ENCODE results near the gene MALRD1.
"Not testable (repeated sequence)": the region's sequence is repeated elsewhere in the genome, so short reads cannot be mapped to it uniquely, and the experiment has no call there.

Gene MALRD1

GRCh38 chr10:19499291-19499770 is 450.7 kb downstream of the MALRD1 start:
- no peak for DNase-seq

DNA sequence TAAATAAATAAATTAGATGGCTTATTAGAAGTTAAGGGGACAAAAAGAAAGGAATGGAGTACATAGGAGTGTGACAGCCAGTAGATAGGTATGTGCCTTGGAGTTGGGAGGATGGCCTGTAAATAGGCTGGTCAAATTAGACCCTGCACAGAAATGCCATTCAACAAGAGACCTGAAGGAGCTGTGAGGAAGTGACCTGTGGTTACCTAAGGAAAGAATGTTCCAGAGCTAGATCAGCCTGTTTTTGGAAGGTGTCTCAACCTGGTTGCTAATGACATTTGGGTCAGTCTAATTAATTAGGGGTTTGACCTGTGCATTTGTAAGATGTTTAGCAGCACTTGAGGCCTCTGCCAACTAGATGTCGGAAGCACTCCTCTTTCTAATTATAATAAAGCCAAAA is 452.4 kb downstream of the MALRD1 start:
- DNase-seq, result no peak

GRCh38 chr10:19505320-19506312 is 457.0 kb downstream of the MALRD1 start:
- DNase-seq, result no peak

DNA sequence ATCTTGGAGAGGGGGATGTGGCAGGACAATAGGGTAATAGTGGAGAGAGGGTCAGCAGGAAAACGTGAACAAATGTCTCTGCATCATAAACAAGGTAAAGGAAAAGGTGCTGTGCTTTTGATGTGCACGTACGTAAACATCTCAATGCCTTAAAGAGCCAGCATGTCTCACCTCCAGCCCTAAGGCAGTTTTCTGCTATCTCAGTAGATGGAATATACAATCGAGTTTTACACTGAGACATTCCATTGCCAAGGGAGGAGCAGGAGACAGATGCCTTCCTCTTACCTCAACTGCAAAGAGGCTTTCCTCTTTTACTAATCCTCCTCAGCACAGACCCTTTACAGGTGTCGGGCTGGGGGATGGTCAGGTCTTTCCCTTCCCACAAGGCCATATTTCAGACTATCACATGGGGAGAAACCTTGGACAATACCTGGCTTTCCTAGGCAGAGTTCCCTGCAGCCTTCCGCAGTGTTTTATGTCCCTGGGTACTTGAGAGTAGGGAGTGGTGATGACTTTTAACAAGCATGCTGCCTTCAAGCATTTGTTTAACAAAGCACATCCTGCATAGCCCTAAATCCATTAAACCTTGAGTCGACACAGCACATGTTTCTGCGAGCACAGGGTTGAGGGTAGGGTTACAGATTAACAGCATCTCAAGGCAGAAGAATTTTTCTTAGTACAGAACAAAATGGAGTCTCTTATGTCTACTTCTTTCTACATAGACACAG is 461.6 kb downstream of the MALRD1 start:
- not testable (repeated sequence) for DNase-seq

DNA sequence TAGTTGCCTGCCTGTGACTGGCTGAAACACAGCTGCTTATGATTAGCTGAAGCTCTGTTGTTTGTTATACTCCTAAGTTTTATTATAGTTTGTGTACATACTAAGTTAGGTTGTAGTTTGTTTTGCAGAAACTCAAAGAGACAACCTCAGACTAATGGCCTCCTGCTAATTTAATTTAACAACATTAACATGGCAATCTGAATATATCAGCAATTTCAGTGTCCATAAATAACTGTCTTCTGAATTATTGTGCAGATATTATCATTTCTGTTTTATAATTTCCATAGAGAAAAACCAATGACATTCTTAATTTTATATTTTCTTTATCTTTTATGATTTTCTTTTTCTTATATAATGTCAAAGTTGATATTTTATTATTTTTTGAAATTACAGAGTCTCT is 469.5 kb downstream of the MALRD1 start:
- DNase-seq, result no peak

- DNase-seq, result no peak
Observed at GRCh38 chr10:19518632-19519031, 470.0 kb downstream of the MALRD1 start.

DNA sequence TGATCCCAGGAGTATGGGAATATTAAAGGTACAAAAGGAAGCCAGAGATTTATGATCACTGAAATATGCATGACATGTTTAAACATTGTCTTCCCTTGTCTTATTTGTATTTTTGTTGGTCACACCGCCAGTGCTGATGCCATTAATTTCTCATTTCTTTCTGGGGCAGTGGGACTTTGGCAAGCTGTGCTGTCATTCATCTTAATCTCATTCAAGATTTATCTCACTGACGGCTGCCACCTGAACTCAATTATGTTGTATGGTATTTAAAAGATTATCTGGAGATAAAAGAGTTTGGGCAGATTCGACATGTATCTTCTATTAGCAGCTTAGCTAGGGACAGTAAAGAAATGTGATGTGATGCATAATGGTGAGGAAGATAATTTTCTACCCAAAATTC is 482.7 kb downstream of the MALRD1 start:
- no peak for DNase-seq

DNA sequence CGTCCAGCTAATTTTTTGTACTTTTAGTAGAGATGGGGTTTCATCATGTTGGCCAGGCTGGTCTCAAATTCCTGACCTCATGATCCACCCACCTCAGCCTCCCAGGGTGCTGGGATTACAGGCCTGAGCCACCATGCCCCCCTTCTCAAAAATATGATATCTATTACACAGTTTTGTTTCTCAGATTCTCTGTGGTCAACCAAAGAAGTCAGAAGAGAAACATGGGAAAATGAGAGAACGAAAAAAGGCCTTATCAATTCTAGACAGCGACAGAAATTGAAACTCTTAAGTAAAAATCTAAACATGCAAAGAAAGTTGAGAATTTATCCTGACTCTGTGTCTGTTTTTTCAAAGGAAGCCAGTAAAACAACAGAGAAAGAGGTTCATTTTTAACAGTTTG is 483.8 kb downstream of the MALRD1 start:
- no peak for DNase-seq

DNA sequence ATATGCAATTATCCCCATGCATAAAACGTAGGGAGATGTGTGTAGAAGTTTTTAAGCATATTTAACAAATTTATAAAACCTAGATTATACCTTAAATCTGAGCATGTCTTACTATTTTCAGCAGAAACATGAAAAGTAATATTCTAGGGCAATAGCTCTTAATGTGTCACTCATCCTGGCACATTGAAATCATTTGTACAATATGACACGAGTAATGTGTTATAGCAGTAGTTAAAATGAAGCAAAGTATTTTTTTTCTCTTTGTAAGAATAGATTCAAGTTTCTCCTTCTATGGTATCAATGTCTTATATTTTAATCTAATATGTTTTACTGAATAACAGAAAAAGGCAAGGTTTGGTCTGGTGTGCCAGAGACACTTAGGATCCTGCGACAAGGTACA is 492.7 kb downstream of the MALRD1 start:
- DNase-seq, result no peak

- no peak for DNase-seq
Observed at GRCh38 chr10:19546224-19546623, 497.6 kb downstream of the MALRD1 start.

GRCh38 chr10:19549503-19549902 is 500.9 kb downstream of the MALRD1 start:
- no peak for DNase-seq

DNA sequence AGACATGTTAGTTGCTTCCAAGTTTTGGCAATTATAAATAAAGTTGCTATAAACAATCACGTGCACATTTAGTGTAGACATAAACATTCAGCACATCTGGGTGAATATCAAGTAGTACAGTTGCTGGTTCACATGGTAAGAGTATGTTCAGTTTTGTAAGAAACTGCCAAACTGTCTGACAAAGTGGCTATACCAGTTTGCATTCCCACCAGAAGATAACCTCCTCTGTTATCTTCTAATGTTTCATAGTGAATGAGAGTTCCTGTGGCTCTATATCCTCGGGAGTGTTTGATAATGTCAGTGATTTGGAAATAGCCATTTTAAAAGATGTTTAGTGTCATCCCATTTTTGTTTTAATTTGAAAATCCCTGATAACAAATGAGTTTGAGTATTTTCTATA is 508.1 kb downstream of the MALRD1 start:
- DNase-seq, result no peak

- DNase-seq, result no peak
Observed at GRCh38 chr10:19561181-19561580, 512.6 kb downstream of the MALRD1 start.

GRCh38 chr10:19563388-19564141 is 515.0 kb downstream of the MALRD1 start:
- no peak for DNase-seq

DNA sequence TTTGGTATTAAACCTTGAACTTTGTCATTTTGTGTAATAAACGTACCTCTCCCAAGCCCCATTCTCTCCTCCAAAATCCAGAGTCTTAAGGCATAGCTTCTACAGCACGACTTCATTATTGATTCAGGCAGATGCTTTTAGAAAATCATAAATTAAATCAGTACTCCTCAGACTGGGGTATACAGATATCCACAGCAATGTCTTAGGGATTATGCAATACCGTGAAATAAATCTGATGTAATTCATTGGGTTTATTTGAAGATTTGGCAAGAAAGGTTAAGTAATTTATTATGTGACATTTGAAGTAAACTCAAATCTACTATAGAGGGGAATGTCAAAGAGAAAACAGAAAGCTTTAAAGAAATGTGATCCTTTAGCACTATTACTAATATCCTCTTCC is 521.5 kb downstream of the MALRD1 start:
- no peak for DNase-seq

DNA sequence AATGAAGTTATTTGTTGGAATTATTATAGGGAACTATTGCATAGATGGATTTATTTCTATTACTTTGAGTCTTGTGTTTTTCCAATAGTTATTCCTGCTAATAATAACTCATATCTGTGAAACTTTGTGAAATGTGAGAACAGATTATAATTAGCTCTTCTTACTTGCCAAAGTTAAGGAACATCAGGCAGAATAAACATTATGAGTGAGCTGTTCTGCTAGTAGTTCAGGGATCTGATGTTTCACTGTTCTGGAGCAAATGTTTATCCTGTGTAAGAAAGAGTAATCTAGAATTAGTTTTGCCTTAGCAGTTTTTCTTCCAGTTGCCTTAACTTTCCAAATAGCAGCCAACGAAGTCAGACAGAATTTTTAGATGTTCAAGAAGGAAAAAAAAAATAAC is 522.4 kb downstream of the MALRD1 start:
- no peak for DNase-seq

GRCh38 chr10:19572056-19572455 is 523.5 kb downstream of the MALRD1 start:
- DNase-seq, result no peak

GRCh38 chr10:19576576-19576975 is 528.0 kb downstream of the MALRD1 start:
- DNase-seq, result no peak

DNA sequence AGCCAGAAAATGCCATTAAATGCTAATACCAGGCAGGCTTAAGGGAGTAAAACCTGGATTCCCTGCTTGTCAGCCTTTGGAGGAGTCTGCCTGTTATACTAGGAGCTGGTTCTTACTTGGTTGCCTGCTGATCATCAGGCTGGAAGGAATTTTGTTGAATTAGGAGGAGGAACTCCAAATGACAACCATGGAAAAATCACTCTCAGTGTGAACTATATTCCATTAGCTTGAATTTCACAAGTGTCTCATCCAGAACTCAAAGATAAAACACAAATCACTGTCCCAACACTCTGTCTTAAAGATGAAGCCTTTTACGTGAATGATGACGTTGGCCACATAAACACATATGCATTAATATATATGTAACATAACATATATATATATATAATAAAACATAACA is 528.8 kb downstream of the MALRD1 start:
- no peak for DNase-seq

GRCh38 chr10:19577807-19578206 is 529.2 kb downstream of the MALRD1 start:
- no peak for DNase-seq

GRCh38 chr10:19578571-19578970 is 530.0 kb downstream of the MALRD1 start:
- DNase-seq, result no peak

DNA sequence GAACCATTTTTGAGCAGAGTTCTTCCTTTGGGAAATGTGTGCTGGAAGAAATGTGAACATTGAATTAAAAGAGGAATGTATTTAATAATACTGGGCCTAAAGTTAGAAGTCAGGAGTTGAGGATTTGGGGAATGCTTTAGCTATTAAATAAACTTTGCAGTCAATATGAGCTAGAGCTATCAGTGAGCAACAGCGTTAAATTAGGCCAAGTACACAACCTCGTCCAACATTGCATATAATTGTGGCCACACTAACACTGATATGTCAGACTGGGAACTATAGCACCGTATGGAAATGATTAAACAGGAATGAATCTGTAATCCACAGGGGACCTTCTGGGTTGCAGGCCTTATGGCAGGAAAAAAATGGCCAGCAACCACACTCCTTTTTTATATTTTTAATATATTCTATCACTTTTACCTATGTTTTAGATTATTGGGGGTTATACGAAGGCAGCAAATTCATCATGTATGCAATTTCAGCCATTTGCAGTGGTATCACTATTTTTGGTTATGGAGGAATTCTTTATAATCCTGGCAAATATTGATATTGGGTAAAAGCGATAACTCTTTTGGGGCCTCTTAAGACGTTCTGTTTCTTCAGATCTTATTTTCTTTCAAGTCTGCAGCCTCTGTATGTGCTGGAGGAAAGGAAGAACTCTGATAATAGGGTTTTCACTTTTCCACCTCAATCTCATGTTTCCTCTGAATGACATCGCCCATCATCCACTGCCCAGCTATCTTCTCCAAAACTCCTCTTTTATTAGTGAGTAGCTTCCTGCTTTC is 531.4 kb downstream of the MALRD1 start:
- no peak for DNase-seq

Measured in stimulated activated CD8-positive, alpha-beta memory T cell treated with anti-CD3 and anti-CD28 coated beads, Interleukin-4, amount 100 ng/mL, for 48 hours (primary cell).